Esophagus muscularis mucosa (tissue), 4 donors: ENCODE results near the gene PILRB. TPM values are rescaled to one million over a fixed set of nuclear protein-coding genes. Genes with fewer than 3 reads are reported as not detected.
"Not testable (repeated sequence)": the region's sequence is repeated elsewhere in the genome, so short reads cannot be mapped to it uniquely, and the experiment has no call there.

ENCODE experiments used
- DNase-seq: peaks from one replicate; pipeline ENCODE4 v3.0.0-alpha.2; 2017; ENCODE audit errors: extremely low spot score
- H3K27ac ChIP-seq, 4 donors: fragments of 200-600 bp; sonication (generic); replicated peaks in 1 of 4; 1 replicate in 3 of 4; 2 replicates in 1 of 4; pipeline ENCODE4 v1.5.1; 2016 to 2019; ENCODE audit warnings: mild to moderate bottlenecking in 1 of 4
- H3K27me3 ChIP-seq, 4 donors: fragments of 200-600 bp; sonication (generic); one replicate each; pipeline versions ENCODE4 v1.5.1 to v1.6.0; 2016 to 2019
- H3K36me3 ChIP-seq, 4 donors: fragments of 200-600 bp; sonication (generic); one replicate each; pipeline ENCODE4 v1.5.1; 2016 to 2019
- H3K4me1 ChIP-seq, 4 donors: fragments of 200-600 bp; sonication (generic); one replicate each; pipeline ENCODE4 v1.5.1; 2016 to 2019
- H3K4me3 ChIP-seq, 4 donors: fragments of 200-600 bp; sonication (generic); 1 replicate in 2 of 4; 2 replicates in 2 of 4; pipeline ENCODE4 v1.5.1; 2016 to 2019; ENCODE audit warnings: mild to moderate bottlenecking in 4 of 4, moderate library complexity in 1 of 4
- H3K9me3 ChIP-seq, 4 donors: fragments of 200-600 bp; sonication (generic); 1 replicate in 3 of 4; 2 replicates in 1 of 4; pipeline ENCODE4 v1.5.1; 2016 to 2019
- CTCF ChIP-seq, 3 experiments: fragments of 200-600 bp in 2 of 3; fragments of 450-650 bp in 1 of 3; sonication (generic) in 2 of 3; IDR thresholded peaks; one replicate each; pipeline ENCODE4 v1.5.1; 2017 to 2019; ENCODE audit warnings: antibody characterized with exemption in 3 of 3, mild to moderate bottlenecking in 2 of 3, moderate library complexity in 1 of 3
- EP300 ChIP-seq: sonication (generic); formaldehyde crosslinking; IDR thresholded peaks from one replicate; pipeline ENCODE4 v1.6.1; 2017; ENCODE audit warnings: antibody characterized with exemption
- POLR2A ChIP-seq: fragments of 450-650 bp; IDR thresholded peaks from one replicate; pipeline ENCODE4 v1.6.1; 2017; ENCODE audit warnings: antibody characterized with exemption, moderate library complexity, mild to moderate bottlenecking, low read depth
- POLR2AphosphoS5 ChIP-seq, 2 donors: sonication (generic); formaldehyde crosslinking; IDR thresholded peaks; one replicate each; pipeline ENCODE4 v1.6.1; 2017; ENCODE audit warnings: antibody characterized with exemption in 2 of 2
- WGBS: methylation state at CpG from one replicate; pipeline ENCODE4 v1.1.5; 2018; 5-methylcytosine and 5-hydroxymethylcytosine counted together
- intact Hi-C: fragments of 100-400 bp; cut with DNase I; formaldehyde crosslinking; loops from one replicate; pipeline ENCODE4 v1.15.1; 2023
- total RNA-seq, 4 donors: library from RNA; depleted of rRNA; stranded (reverse); fragments of >200 nt; gene quantifications; one replicate each; pipeline versions ENCODE4 v1.1.0 to v1.2.1, GENCODE V29; 2016

The PILRB gene
- total RNA-seq, 4 donors from 2014 or later = 13.5 to 33.6 (median 20.7) TPM

- Histone ChIP-seq H3K4me3 (no peak overlapping the region), H3K36me3 (peaks cover 52 to 90% (median 82%) of the 10 kb centered on the region in 4 donors), H3K27ac (no peak overlapping the region), H3K27me3 (no peaks in the 10 kb centered on the region), H3K9me3 (no peaks in the 10 kb centered on the region), H3K4me1 (peaks cover 5 to 14% (median 9%) of the 10 kb centered on the region in 4 donors)
- TF ChIP-seq CTCF (IDR thresholded peaks at IDR 0.05) = no peak
- no peak for TF ChIP-seq EP300
- TF ChIP-seq POLR2A = no peak
- no peak for TF ChIP-seq POLR2AphosphoS5 (IDR thresholded peaks at IDR 0.05)
- DNase-seq = no peak
- intact Hi-C loops = no loop called here
Measured at GRCh38 chr7:100348805-100349204, 9.1 kb upstream of the PILRB start.

GRCh38 chr7:100349757-100350156 is 8.2 kb upstream of the PILRB start:
- DNase-seq = no peak
- Histone ChIP-seq H3K4me3 (no peak overlapping the region), H3K27ac (no peak overlapping the region), H3K9me3 (no peaks in the 10 kb centered on the region), H3K36me3 (peaks cover 60 to 91% (median 88%) of the 10 kb centered on the region in 4 donors), H3K4me1 (peaks cover 2 to 10% (median 3%) of the 10 kb centered on the region in 4 donors), H3K27me3 (no peaks in the 10 kb centered on the region)
- TF ChIP-seq CTCF (IDR thresholded peaks at IDR 0.05) (no peak), EP300 (no peak)
- intact Hi-C loops = no loop called here
- WGBS = 98% methylated on average over 4 of the region's 6 CpGs

GRCh38 chr7:100351657-100352058 is 6.3 kb upstream of the PILRB start:
- Histone ChIP-seq H3K27me3 (no peaks in the 10 kb centered on the region), H3K4me3 (no peak overlapping the region), H3K4me1 (peaks cover 0 to 8% (median 0%) of the 10 kb centered on the region in 4 donors), H3K27ac (no peak overlapping the region), H3K9me3 (no peaks in the 10 kb centered on the region), H3K36me3 (peaks cover 70 to 99% (median 98%) of the 10 kb centered on the region in 4 donors)
- intact Hi-C loops = no loop called here
- DNase-seq = no peak
- TF ChIP-seq POLR2AphosphoS5 (IDR thresholded peaks at IDR 0.05) = no peak
- no peak for TF ChIP-seq CTCF (IDR thresholded peaks at IDR 0.05)
- TF ChIP-seq POLR2A = no peak
- no peak for TF ChIP-seq EP300
- WGBS = 81% methylated on average over 5 of the region's 6 CpGs

- H3K36me3 ChIP-seq = peaks cover 69 to 99% (median 98%) of the 10 kb centered on the region in 4 donors
- H3K4me1 ChIP-seq, H3K4me3 ChIP-seq, H3K9me3 ChIP-seq, H3K27me3 ChIP-seq, intact Hi-C loops, DNase-seq, H3K27ac ChIP-seq: not testable (repeated sequence)
- 92% methylated on average over 10 of the region's 18 CpGs for WGBS
Measured at GRCh38 chr7:100352230-100352781, 5.6 kb upstream of the PILRB start.

- Histone ChIP-seq H3K27me3 (no peaks in the 10 kb centered on the region), H3K4me1 (no peaks in the 10 kb centered on the region), H3K4me3 (no peak overlapping the region), H3K9me3 (no peaks in the 10 kb centered on the region), H3K36me3 (peaks cover 68 to 99% (median 98%) of the 10 kb centered on the region in 4 donors), H3K27ac (no peak overlapping the region)
- intact Hi-C loops = no loop called here
- DNase-seq = no peak
- no peak for TF ChIP-seq EP300
- 95% methylated on average over 14 of the region's 16 CpGs for WGBS
Measured at GRCh38 chr7:100352984-100353684, 4.8 kb upstream of the PILRB start.
